HAP-1 (cell line): Measurements from ENCODE around the gene AGR2.

ENCODE experiments used
- DNase-seq, 2 experiments: peaks; one replicate each; pipeline ENCODE4 v3.0.0-alpha.2; 2016 to 2020; ENCODE audit warnings: low spot score in 2 of 2
- H3K27me3 ChIP-seq: fragments of 250-450 bp; sonication (Bioruptor Pico); 2 replicates; pipeline ENCODE4 v1.5.1; 2020; ENCODE audit warnings: low read depth, mild to moderate bottlenecking, moderate library complexity
- H3K36me3 ChIP-seq: fragments of 250-450 bp; sonication (Bioruptor Pico); replicated peaks from 2 replicates; pipeline ENCODE4 v1.5.1; 2020; ENCODE audit warnings: mild to moderate bottlenecking
- H3K4me1 ChIP-seq: fragments of 250-450 bp; sonication (Bioruptor Pico); 2 replicates; pipeline ENCODE4 v1.5.1; 2020; ENCODE audit warnings: mild to moderate bottlenecking
- H3K4me3 ChIP-seq: fragments of 250-450 bp; sonication (Bioruptor Pico); 2 replicates; pipeline ENCODE4 v1.5.1; 2020; ENCODE audit warnings: mild to moderate bottlenecking, moderate library complexity
- H3K9me3 ChIP-seq: fragments of 250-450 bp; sonication (Bioruptor Pico); 2 replicates; pipeline ENCODE4 v1.5.1; 2020; ENCODE audit warnings: mild to moderate bottlenecking, moderate library complexity
- in situ Hi-C: fragments of 300-500 bp; cut with MboI; formaldehyde crosslinking; loops from 3 replicates; pipeline ENCODE4 v1.14.3; 2020; ENCODE audit warnings: low sequenced_read_pairs, inconsistent platforms, mixed read lengths

AGR2 gene

GRCh38 chr7:16803881-16804673, 722 bp downstream of the AGR2 start:
- DNase-seq = no peak
- H3K27me3 ChIP-seq = no peaks in the 10 kb centered on the region

GRCh38 chr7:16803125-16803524, 1.7 kb downstream of the AGR2 start:
- in situ Hi-C loops = loop anchor here (5.0 kb wide), 1 partner anchor 114 kb away; no protein-coding TSS in a partner anchor
- Histone ChIP-seq H3K9me3 (no peaks in the 10 kb centered on the region), H3K4me1 (peaks cover 7% of the 10 kb centered on the region), H3K4me3 (no peak overlapping the region), H3K36me3 (no peaks in the 10 kb centered on the region), H3K27me3 (no peaks in the 10 kb centered on the region)
- DNase-seq = peak in 1 of 2 experiments; percentile 30

More at GRCh38 chr7:16803881-16804673, 722 bp downstream of the AGR2 start:
- Histone ChIP-seq H3K4me3 (no peak overlapping the region), H3K36me3 (no peaks in the 10 kb centered on the region), H3K4me1 (peaks cover 7% of the 10 kb centered on the region), H3K9me3 (no peaks in the 10 kb centered on the region)
- in situ Hi-C loops = loop anchor here (5.0 kb wide), 1 partner anchor 113 kb away; no protein-coding TSS in a partner anchor

GRCh38 chr7:16801579-16801978, 3.2 kb downstream of the AGR2 start:
- Histone ChIP-seq H3K36me3 (no peaks in the 10 kb centered on the region), H3K4me3 (no peak overlapping the region), H3K27me3 (no peaks in the 10 kb centered on the region), H3K9me3 (no peaks in the 10 kb centered on the region), H3K4me1 (peaks cover 7% of the 10 kb centered on the region)
- no peak for DNase-seq
- in situ Hi-C loops = loop anchor here (5.0 kb wide), 1 partner anchor 116 kb away; no protein-coding TSS in a partner anchor

- no peaks in the 10 kb centered on the region for H3K9me3 ChIP-seq
- in situ Hi-C loops = loop anchor here (5.0 kb wide), 1 partner anchor 116 kb away; no protein-coding TSS in a partner anchor
- peaks cover 7% of the 10 kb centered on the region for H3K4me1 ChIP-seq
- H3K27me3 ChIP-seq = no peaks in the 10 kb centered on the region
- DNase-seq = peak; percentile 22 to 71
- no peak overlapping the region for H3K4me3 ChIP-seq
- H3K36me3 ChIP-seq = no peaks in the 10 kb centered on the region
These were observed 3.7 kb downstream of the AGR2 start for GRCh38 chr7:16801111-16801542.

- in situ Hi-C loops = no loop called here
- Histone ChIP-seq H3K36me3 (no peaks in the 10 kb centered on the region), H3K4me1 (no peaks in the 10 kb centered on the region), H3K27me3 (no peaks in the 10 kb centered on the region), H3K4me3 (no peak overlapping the region), H3K9me3 (no peaks in the 10 kb centered on the region; the same call in 1 of the 2 replicates)
- DNase-seq = no peak
These were observed 9.2 kb downstream of the AGR2 start for GRCh38 chr7:16795624-16796023.

GRCh38 chr7:16794986-16795385, 9.8 kb downstream of the AGR2 start:
- no peak for DNase-seq
- in situ Hi-C loops = no loop called here

GRCh38 chr7:16791905-16792698, 12.7 kb downstream of the AGR2 start:
- in situ Hi-C loops = no loop called here
- DNase-seq = no peak
- Histone ChIP-seq H3K4me3 (no peak overlapping the region), H3K9me3 (no peaks in the 10 kb centered on the region; the same call in 1 of the 2 replicates), H3K4me1 (no peaks in the 10 kb centered on the region), H3K36me3 (peaks cover 3% of the 10 kb centered on the region; the same call in 1 of the 2 replicates), H3K27me3 (no peaks in the 10 kb centered on the region)

More at GRCh38 chr7:16794986-16795385, 9.8 kb downstream of the AGR2 start:
- Histone ChIP-seq H3K36me3 (no peaks in the 10 kb centered on the region), H3K4me3 (no peak overlapping the region), H3K4me1 (no peaks in the 10 kb centered on the region), H3K9me3 (no peaks in the 10 kb centered on the region; the same call in 1 of the 2 replicates), H3K27me3 (no peaks in the 10 kb centered on the region)

GRCh38 chr7:16791071-16791470, 13.7 kb downstream of the AGR2 start:
- Histone ChIP-seq H3K4me3 (no peak overlapping the region), H3K9me3 (no peaks in the 10 kb centered on the region; the same call in 1 of the 2 replicates), H3K27me3 (no peaks in the 10 kb centered on the region), H3K4me1 (no peaks in the 10 kb centered on the region), H3K36me3 (peaks cover 3% of the 10 kb centered on the region; the same call in 1 of the 2 replicates)
- no peak for DNase-seq
- in situ Hi-C loops = no loop called here

GRCh38 chr7:16787127-16787526, 17.7 kb downstream of the AGR2 start:
- in situ Hi-C loops = no loop called here
- no peaks in the 10 kb centered on the region; the same call in 1 of the 2 replicates for H3K9me3 ChIP-seq
- peaks cover 6% of the 10 kb centered on the region; the same call in 1 of the 2 replicates for H3K36me3 ChIP-seq
- no peaks in the 10 kb centered on the region for H3K4me1 ChIP-seq
- no peaks in the 10 kb centered on the region for H3K27me3 ChIP-seq
- no peak overlapping the region for H3K4me3 ChIP-seq
- DNase-seq = no peak

- DNase-seq = no peak
- H3K9me3 ChIP-seq = no peaks in the 10 kb centered on the region; the same call in 1 of the 2 replicates
- H3K4me3 ChIP-seq = no peak overlapping the region
- H3K36me3 ChIP-seq = peaks cover 6% of the 10 kb centered on the region; the same call in 1 of the 2 replicates
- in situ Hi-C loops = no loop called here
- H3K27me3 ChIP-seq = no peaks in the 10 kb centered on the region
- H3K4me1 ChIP-seq = no peaks in the 10 kb centered on the region
These were observed 18.5 kb downstream of the AGR2 start for GRCh38 chr7:16786257-16786656.

GRCh38 chr7:16785846-16786245, 19.0 kb downstream of the AGR2 start:
- no peaks in the 10 kb centered on the region for H3K9me3 ChIP-seq
- H3K4me3 ChIP-seq = no peak overlapping the region
- no peaks in the 10 kb centered on the region for H3K4me1 ChIP-seq
- peaks cover 6% of the 10 kb centered on the region; the same call in 1 of the 2 replicates for H3K36me3 ChIP-seq
- DNase-seq = no peak
- no peaks in the 10 kb centered on the region for H3K27me3 ChIP-seq
- in situ Hi-C loops = no loop called here

GRCh38 chr7:16785321-16785720, 19.5 kb downstream of the AGR2 start:
- H3K36me3 ChIP-seq = peaks cover 6% of the 10 kb centered on the region; the same call in 1 of the 2 replicates
- no peak overlapping the region for H3K4me3 ChIP-seq
- H3K9me3 ChIP-seq = no peaks in the 10 kb centered on the region
- H3K4me1 ChIP-seq = no peaks in the 10 kb centered on the region
- DNase-seq = no peak
- in situ Hi-C loops = no loop called here
- H3K27me3 ChIP-seq = no peaks in the 10 kb centered on the region

GRCh38 chr7:16780596-16780995, 24.2 kb downstream of the AGR2 start:
- Histone ChIP-seq H3K36me3 (0 out of 2 replicates have a peak, but pooled peaks cover 3% of the 10 kb centered on the region), H3K4me3 (no peak overlapping the region), H3K27me3 (no peaks in the 10 kb centered on the region), H3K9me3 (no peaks in the 10 kb centered on the region), H3K4me1 (peaks cover 16% of the 10 kb centered on the region)
- no peak for DNase-seq
- in situ Hi-C loops = no loop called here
